Body of pancreas (tissue), 4 donors: ENCODE measurements around the gene NFIA. TPM values are rescaled to one million over a fixed set of nuclear protein-coding genes. Genes with fewer than 3 reads are reported as not detected.

ENCODE experiments used
- ATAC-seq: fragments of 150-250 bp; one replicate; pipeline ENCODE4 v1.9.1; 2016
- DNase-seq, 4 donors: peaks; one replicate each; pipeline ENCODE4 v3.0.0-alpha.2; 2019
- H3K27ac ChIP-seq, 4 donors: fragments of 200-600 bp; sonication (generic); 1 replicate in 3 of 4; 2 replicates in 1 of 4; pipeline versions ENCODE4 v1.5.1 to v1.6.1; 2016 to 2019; ENCODE audit warnings: mild to moderate bottlenecking in 1 of 4, mixed read lengths in 1 of 4, moderate library complexity in 1 of 4
- H3K27me3 ChIP-seq, 2 donors: fragments of 200-600 bp; sonication (generic); one replicate each; pipeline ENCODE4 v1.6.0; 2016; ENCODE audit warnings: mild to moderate bottlenecking in 1 of 2
- H3K36me3 ChIP-seq, 2 donors: fragments of 200-600 bp; sonication (generic); replicated peaks in 1 of 2; 2 replicates each; pipeline ENCODE4 v1.5.1; 2016; ENCODE audit warnings: low read depth in 2 of 2; ENCODE audit not compliant: insufficient read depth in 1 of 2
- H3K4me1 ChIP-seq: fragments of 200-600 bp; sonication (generic); one replicate; pipeline ENCODE4 v1.6.0; 2016
- H3K4me3 ChIP-seq, 2 donors: fragments of 200-600 bp; sonication (generic); 1 replicate in 1 of 2; 2 replicates in 1 of 2; pipeline ENCODE4 v1.5.1; 2016 to 2019
- H3K9me3 ChIP-seq, 3 donors: fragments of 200-600 bp; sonication (generic); 1 replicate in 2 of 3; 2 replicates in 1 of 3; pipeline ENCODE4 v1.5.1; 2016
- POLR2A ChIP-seq, 3 donors: fragments of 450-650 bp; IDR thresholded peaks; one replicate each; pipeline ENCODE4 v1.6.1; 2016; ENCODE audit warnings: antibody characterized with exemption in 3 of 3, mild to moderate bottlenecking in 2 of 3
- WGBS, 2 donors: methylation state at CpG; one replicate each; pipeline ENCODE4 v1.1.5; 2017; 5-methylcytosine and 5-hydroxymethylcytosine counted together
- intact Hi-C: fragments of 100-400 bp; cut with DNase I; formaldehyde crosslinking; loops from one replicate; pipeline ENCODE4 v1.15.1; 2023
- total RNA-seq, 2 donors: library from RNA; depleted of rRNA; stranded (reverse); fragments of >200 nt; gene quantifications; one replicate each; pipeline ENCODE4 v1.1.0, GENCODE V29; 2016
- TF ChIP-seq, protein P1 (sequence below), 7 experiments: fragments of 450-650 bp in 4 of 7; fragments of 200-600 bp in 3 of 7; sonication (generic) in 3 of 7; IDR thresholded peaks; one replicate each; pipeline ENCODE4 v1.5.1; 2016 to 2019; ENCODE audit warnings: antibody characterized with exemption in 7 of 7

NFIA gene
- total RNA-seq, 2 donors from 2014 or later: 21.5 to 32.3 TPM

DNA sequence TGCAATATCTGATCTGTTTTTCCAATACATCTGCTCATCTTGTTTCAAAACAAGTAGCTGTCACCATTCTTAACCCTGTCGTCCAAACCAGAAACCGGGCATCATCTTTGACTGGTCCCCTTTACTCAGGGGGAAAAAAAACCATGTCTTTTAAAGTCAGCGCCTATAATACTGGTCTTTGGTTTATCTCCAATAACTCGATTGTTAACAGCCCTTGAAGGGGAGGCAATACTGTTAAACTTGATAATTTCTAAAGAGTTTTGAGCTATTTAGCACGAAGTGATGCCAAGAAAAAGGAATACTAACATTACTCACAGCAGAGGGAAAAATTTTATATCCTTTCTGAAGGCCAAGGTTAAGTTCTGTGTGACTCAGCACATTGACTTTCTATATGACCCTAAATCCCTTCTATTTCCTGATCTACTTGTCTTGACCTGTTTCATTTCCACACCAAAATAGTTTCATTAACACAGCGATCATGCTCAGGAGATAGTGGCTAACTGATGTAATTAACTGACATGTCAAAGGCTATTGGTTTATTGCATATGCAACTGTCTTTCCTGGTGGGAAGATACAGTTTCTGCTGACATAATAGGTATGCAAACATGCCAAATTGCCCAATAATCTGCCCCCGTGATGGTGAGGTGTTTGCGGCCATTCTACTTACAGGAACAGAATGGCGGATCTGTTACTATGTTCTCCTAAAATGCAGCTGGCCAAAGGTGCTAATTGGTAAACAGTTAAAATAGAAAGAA lies 59.1 kb downstream of the NFIA start:
- no peak for TF ChIP-seq POLR2A (IDR thresholded peaks at IDR 0.05)
- TF ChIP-seq, protein P1, sequence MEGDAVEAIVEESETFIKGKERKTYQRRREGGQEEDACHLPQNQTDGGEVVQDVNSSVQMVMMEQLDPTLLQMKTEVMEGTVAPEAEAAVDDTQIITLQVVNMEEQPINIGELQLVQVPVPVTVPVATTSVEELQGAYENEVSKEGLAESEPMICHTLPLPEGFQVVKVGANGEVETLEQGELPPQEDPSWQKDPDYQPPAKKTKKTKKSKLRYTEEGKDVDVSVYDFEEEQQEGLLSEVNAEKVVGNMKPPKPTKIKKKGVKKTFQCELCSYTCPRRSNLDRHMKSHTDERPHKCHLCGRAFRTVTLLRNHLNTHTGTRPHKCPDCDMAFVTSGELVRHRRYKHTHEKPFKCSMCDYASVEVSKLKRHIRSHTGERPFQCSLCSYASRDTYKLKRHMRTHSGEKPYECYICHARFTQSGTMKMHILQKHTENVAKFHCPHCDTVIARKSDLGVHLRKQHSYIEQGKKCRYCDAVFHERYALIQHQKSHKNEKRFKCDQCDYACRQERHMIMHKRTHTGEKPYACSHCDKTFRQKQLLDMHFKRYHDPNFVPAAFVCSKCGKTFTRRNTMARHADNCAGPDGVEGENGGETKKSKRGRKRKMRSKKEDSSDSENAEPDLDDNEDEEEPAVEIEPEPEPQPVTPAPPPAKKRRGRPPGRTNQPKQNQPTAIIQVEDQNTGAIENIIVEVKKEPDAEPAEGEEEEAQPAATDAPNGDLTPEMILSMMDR (IDR thresholded peaks at IDR 0.05): no peak
- Histone ChIP-seq H3K4me1 (peaks cover 33% of the 10 kb centered on the region), H3K4me3 (no peak overlapping the region), H3K9me3 (no peaks in the 10 kb centered on the region), H3K27ac (peak overlapping the region in 1 of 4 donors; percentile 17), H3K27me3 (no peaks in the 10 kb centered on the region), H3K36me3 (no peaks in the 10 kb centered on the region)
- ATAC-seq: no peak
- 72% methylated on average over 9 of the region's 9 CpGs for WGBS, 2 donors
- no peak for DNase-seq
- intact Hi-C loops: no loop called here

DNA sequence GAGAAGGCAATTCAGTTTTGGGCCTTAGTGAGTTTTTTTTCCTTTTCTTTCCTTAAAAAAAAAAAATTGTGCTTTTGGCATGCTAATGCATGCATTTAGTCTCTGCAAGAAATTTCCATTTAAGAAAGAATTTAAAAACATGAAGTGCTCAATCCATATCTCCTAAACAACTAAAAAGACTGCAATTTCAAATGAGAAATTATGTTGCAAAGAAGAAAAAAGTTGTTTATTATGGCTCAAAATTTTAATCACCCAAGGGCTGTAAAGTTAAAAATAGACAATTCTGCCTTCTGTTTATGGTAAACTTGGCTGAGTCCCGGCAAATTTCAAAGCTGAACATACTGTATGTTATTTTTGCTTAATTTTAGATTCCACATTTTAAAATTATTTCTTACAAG lies 59.7 kb downstream of the NFIA start:
- H3K27ac ChIP-seq: no peak overlapping the region
- no peak for TF ChIP-seq POLR2A (IDR thresholded peaks at IDR 0.05)
- no peak for DNase-seq
- H3K4me3 ChIP-seq: no peak overlapping the region
- whole genome bisulfite sequencing, 2 donors: 52 to 72% methylated on average over 1 of the region's 1 CpG
- peaks cover 33% of the 10 kb centered on the region for H3K4me1 ChIP-seq
- ATAC-seq: no peak
- intact Hi-C loops: no loop called here
- no peaks in the 10 kb centered on the region for H3K36me3 ChIP-seq
- H3K9me3 ChIP-seq: no peaks in the 10 kb centered on the region
- H3K27me3 ChIP-seq: no peaks in the 10 kb centered on the region

DNA sequence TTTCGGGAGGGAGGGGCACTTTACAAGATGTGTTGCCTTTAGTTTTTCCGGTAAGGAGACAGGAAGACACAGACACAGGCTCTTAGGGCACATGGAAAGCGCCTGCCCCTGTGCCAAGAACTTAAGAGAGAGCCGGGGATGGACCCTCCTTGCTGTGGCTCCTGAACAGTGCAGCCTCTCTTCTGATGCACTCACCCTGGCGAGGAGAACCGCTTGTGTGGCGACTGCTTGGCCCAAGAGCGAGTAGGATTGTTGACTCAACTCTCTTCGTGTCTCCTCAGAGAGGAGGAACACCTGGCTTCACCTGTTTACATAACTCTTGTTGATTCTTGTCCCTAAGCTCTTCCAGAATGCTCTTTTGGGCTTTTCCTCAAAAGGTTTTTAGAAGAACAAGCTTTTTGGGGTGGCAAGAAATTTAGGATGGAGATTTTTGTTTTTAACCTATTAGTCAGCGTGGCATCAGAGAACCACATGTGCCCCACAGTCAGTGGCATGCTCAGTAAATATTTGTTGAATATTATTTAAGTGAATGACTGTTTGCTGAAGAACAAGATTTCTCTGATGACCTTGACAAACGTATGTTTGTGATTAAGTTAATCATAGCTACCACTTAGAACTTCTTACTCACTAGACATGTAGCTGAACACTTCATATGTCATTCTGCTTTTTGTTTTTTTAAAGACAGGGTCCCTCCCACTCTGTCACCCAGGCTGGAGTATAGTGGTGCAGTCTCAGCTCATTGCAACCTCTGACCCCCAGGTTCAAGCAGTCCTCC lies 60.6 kb downstream of the NFIA start:
- intact Hi-C loops: no loop called here
- Histone ChIP-seq H3K4me1 (peaks cover 34% of the 10 kb centered on the region), H3K27ac (no peak overlapping the region), H3K36me3 (no peaks in the 10 kb centered on the region), H3K4me3 (no peak overlapping the region), H3K9me3 (no peaks in the 10 kb centered on the region), H3K27me3 (no peaks in the 10 kb centered on the region)
- no peak for TF ChIP-seq POLR2A (IDR thresholded peaks at IDR 0.05)
- TF ChIP-seq, protein P1 (IDR thresholded peaks at IDR 0.05): no peak
- 60 to 61% methylated on average over 11 of the region's 11 CpGs for WGBS, 2 donors
- DNase-seq (peak in 2 of 4 donors; percentile 16 to 20), ATAC-seq (peak; percentile 52)

DNA sequence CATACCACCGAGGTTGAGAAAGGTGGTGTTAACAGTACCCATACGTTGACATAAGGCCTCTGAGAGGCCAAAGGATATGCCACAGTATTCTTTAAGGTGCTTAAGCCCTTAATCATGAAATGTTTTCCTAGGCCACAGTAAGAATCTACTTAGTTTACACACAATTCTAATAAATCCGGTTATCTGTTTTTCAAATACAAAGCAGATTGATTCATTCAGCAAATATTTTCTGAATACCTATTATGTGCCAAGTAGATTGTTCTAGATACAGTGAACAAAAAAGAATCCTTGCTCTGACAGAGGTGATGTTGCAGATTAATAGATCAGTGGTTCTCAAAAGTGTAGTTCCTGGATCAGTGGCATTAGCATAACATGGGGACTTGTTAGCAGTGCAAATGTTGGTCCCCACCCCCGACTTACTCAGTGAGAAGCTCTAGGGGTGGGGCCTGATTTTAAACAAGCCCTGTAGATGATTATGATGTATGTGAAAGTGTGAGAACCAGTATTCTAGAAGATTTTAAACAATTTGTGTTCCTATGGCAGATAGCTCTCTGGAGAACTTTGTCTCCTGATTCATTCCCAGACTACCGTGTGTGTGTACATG lies 61.6 kb downstream of the NFIA start:
- no peak for ATAC-seq
- DNase-seq: no peak
- no peak overlapping the region for H3K4me3 ChIP-seq
- peaks cover 40% of the 10 kb centered on the region for H3K4me1 ChIP-seq
- 67 to 72% methylated on average over 5 of the region's 5 CpGs for WGBS, 2 donors
- H3K27me3 ChIP-seq: no peaks in the 10 kb centered on the region
- no peak for TF ChIP-seq POLR2A (IDR thresholded peaks at IDR 0.05)
- TF ChIP-seq, protein P1 (IDR thresholded peaks at IDR 0.05): no peak
- H3K9me3 ChIP-seq: no peaks in the 10 kb centered on the region
- H3K36me3 ChIP-seq: no peaks in the 10 kb centered on the region
- no peak overlapping the region for H3K27ac ChIP-seq
- intact Hi-C loops: no loop called here
